Measurements from ENCODE around the gene CEP350.

The CEP350 gene

DNA sequence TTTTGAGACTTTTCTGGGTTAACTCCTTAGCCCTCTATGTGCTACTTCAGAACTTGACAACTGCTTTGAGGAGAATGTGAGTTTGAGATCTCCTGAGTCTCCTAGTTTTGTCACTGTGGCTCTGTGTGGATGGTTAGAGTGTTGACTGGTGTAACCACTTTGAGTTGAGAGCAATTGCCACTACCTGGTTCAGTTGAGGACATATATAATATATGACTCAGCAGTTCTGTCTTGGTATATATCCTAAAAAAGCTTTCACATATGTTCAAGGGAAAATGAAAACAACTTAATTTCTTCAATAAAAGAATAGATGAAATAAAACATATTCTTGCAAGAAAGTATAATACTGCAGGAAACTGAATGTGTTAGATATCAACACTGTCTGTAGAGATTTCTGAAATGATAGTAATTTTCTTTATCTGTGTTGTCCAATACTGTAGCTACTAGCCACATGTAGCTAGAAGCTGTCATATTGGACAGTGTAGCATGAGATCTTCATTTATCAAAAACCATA is 103.3 kb downstream of the CEP350 start:
- Histone ChIP-seq H3K4me1 (ENCODE audit: low read depth, poor library complexity, severe bottlenecking) (peaks cover 25% of the 10 kb centered on the region), H4K20me1 (ENCODE audit: insufficient read depth) (no peaks in the 10 kb centered on the region), H3K4me2 (peak overlapping the region; percentile 40), H3K9ac (no peak overlapping the region), H3K4me3 (IDR thresholded peaks at IDR 0.05; ENCODE audit: insufficient read depth, low read depth, low read length) (no peak overlapping the region), H3K36me3 (ENCODE audit: insufficient read depth) (peaks cover 9% of the 10 kb centered on the region; the same call in 1 of the 2 replicates), H3K79me2 (ENCODE audit: insufficient read depth, low read depth) (no peaks in the 10 kb centered on the region), H3K27ac (peak overlapping the region; percentile 35), H2AFZ (ENCODE audit: low read depth) (no peak overlapping the region), H3K27me3 (ENCODE audit: insufficient read depth, low read depth) (no peaks in the 10 kb centered on the region)
- TF ChIP-seq, protein P1, sequence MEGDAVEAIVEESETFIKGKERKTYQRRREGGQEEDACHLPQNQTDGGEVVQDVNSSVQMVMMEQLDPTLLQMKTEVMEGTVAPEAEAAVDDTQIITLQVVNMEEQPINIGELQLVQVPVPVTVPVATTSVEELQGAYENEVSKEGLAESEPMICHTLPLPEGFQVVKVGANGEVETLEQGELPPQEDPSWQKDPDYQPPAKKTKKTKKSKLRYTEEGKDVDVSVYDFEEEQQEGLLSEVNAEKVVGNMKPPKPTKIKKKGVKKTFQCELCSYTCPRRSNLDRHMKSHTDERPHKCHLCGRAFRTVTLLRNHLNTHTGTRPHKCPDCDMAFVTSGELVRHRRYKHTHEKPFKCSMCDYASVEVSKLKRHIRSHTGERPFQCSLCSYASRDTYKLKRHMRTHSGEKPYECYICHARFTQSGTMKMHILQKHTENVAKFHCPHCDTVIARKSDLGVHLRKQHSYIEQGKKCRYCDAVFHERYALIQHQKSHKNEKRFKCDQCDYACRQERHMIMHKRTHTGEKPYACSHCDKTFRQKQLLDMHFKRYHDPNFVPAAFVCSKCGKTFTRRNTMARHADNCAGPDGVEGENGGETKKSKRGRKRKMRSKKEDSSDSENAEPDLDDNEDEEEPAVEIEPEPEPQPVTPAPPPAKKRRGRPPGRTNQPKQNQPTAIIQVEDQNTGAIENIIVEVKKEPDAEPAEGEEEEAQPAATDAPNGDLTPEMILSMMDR (conservative IDR thresholded peaks at IDR 0.05; ENCODE audit: low read depth, low read length) = no peak

DNA sequence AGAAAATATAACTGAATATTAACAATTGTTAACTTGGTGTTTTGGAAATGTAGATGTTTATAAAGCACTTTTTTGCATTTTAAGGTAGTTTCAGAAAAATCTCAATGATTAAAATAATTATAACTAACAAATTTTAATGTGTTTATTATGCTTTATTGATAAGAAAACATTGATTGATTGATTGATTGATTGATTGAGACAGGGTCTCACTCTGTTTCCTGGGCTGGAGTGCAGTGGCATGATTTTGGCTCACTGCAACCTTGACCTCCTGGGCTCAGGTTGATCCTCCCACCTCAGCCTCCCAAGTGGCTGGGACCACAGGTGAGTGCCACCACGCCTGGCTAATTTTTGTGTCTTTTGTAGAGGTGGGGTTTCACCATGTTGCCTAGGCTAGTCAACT is 106.4 kb downstream of the CEP350 start:
- Histone ChIP-seq H3K27ac (no peak overlapping the region), H2AFZ (ENCODE audit: low read depth) (no peak overlapping the region), H3K4me2 (no peak overlapping the region), H4K20me1 (ENCODE audit: insufficient read depth) (no peaks in the 10 kb centered on the region), H3K27me3 (ENCODE audit: insufficient read depth, low read depth) (no peaks in the 10 kb centered on the region), H3K36me3 (ENCODE audit: insufficient read depth) (peaks cover 10% of the 10 kb centered on the region; the same call in 1 of the 2 replicates), H3K79me2 (ENCODE audit: insufficient read depth, low read depth) (no peaks in the 10 kb centered on the region), H3K4me1 (ENCODE audit: low read depth, poor library complexity, severe bottlenecking) (peaks cover 25% of the 10 kb centered on the region), H3K9ac (no peak overlapping the region), H3K4me3 (IDR thresholded peaks at IDR 0.05; ENCODE audit: insufficient read depth, low read depth, low read length) (no peak overlapping the region)
- TF ChIP-seq, protein P1 (conservative IDR thresholded peaks at IDR 0.05; ENCODE audit: low read depth, low read length) = no peak

DNA sequence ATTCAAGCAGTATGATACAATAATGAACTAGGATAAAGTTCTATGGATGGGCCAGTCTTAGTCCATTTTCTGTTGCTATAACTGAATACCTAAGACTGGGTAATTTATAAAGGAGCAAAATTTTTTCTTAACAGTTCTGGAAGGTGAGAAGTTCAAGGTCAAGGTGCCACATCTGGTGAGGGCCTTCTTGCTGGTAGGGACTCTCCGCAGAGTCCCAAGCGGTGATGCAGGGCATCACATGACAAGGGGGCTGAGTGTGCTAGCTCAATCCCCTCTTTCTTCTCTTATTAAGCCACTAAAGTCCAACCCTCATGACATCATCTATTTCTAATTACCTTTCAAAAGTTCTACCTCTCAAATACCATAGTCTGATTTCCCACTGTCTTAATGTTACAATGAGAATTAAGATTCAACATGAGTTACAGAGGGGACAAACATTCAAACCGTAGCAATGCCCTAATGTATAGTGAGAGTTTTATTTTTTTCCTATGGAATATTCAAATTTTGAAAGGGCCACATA is 107.9 kb downstream of the CEP350 start:
- Histone ChIP-seq H3K4me1 (ENCODE audit: low read depth, poor library complexity, severe bottlenecking) (peaks cover 15% of the 10 kb centered on the region), H3K36me3 (ENCODE audit: insufficient read depth) (peaks cover 7% of the 10 kb centered on the region; the same call in 1 of the 2 replicates), H3K4me3 (IDR thresholded peaks at IDR 0.05; ENCODE audit: insufficient read depth, low read depth, low read length) (no peak overlapping the region), H4K20me1 (ENCODE audit: insufficient read depth) (no peaks in the 10 kb centered on the region), H3K27me3 (ENCODE audit: insufficient read depth, low read depth) (no peaks in the 10 kb centered on the region), H3K4me2 (no peak overlapping the region), H3K27ac (no peak overlapping the region), H2AFZ (ENCODE audit: low read depth) (no peak overlapping the region), H3K9ac (no peak overlapping the region), H3K79me2 (ENCODE audit: insufficient read depth, low read depth) (no peaks in the 10 kb centered on the region)
- TF ChIP-seq, protein P1 (conservative IDR thresholded peaks at IDR 0.05; ENCODE audit: low read depth, low read length) = no peak

DNA sequence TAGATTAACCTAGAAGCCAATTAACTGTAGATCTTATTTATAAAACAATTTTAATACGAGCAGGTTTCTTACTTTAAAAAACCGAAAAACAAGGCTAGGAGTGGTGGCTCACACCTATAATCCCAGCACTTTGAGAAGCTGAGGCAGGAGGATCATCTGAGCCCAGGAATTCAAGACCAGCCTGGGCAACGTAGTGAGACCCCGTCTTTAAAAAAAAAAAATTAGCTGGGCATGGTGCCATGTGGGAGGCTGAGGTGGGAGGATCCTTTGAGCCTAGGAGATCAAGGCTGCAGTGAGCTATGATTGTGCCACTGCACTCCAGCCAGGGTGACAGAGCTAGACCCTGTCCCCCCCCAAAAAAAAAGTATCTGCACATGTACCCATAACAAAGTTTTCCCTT is 110.8 kb downstream of the CEP350 start:
- TF ChIP-seq, protein P1 (conservative IDR thresholded peaks at IDR 0.05; ENCODE audit: low read depth, low read length) = no peak
- H2AFZ ChIP-seq (ENCODE audit: low read depth) = no peak overlapping the region
- H4K20me1 ChIP-seq (ENCODE audit: insufficient read depth) = no peaks in the 10 kb centered on the region
- no peaks in the 10 kb centered on the region for H3K4me1 ChIP-seq (ENCODE audit: low read depth, poor library complexity, severe bottlenecking)
- no peaks in the 10 kb centered on the region for H3K27me3 ChIP-seq (ENCODE audit: insufficient read depth, low read depth)
- H3K9ac ChIP-seq = no peak overlapping the region
- H3K79me2 ChIP-seq (ENCODE audit: insufficient read depth, low read depth) = no peaks in the 10 kb centered on the region
- H3K4me3 ChIP-seq (IDR thresholded peaks at IDR 0.05; ENCODE audit: insufficient read depth, low read depth, low read length) = no peak overlapping the region
- peaks cover 10% of the 10 kb centered on the region; the same call in 1 of the 2 replicates for H3K36me3 ChIP-seq (ENCODE audit: insufficient read depth)
- H3K4me2 ChIP-seq = no peak overlapping the region
- H3K27ac ChIP-seq = no peak overlapping the region

All from KMS-11 (cell line).